ENCODE measurements around the gene EMP1.

GRCh38 chr12:13252024-13252423, 55.5 kb downstream of the EMP1 start:
- TF ChIP-seq, protein P1, sequence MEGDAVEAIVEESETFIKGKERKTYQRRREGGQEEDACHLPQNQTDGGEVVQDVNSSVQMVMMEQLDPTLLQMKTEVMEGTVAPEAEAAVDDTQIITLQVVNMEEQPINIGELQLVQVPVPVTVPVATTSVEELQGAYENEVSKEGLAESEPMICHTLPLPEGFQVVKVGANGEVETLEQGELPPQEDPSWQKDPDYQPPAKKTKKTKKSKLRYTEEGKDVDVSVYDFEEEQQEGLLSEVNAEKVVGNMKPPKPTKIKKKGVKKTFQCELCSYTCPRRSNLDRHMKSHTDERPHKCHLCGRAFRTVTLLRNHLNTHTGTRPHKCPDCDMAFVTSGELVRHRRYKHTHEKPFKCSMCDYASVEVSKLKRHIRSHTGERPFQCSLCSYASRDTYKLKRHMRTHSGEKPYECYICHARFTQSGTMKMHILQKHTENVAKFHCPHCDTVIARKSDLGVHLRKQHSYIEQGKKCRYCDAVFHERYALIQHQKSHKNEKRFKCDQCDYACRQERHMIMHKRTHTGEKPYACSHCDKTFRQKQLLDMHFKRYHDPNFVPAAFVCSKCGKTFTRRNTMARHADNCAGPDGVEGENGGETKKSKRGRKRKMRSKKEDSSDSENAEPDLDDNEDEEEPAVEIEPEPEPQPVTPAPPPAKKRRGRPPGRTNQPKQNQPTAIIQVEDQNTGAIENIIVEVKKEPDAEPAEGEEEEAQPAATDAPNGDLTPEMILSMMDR (IDR thresholded peaks at IDR 0.05) = no peak
- TF ChIP-seq POLR2AphosphoS5 (IDR thresholded peaks at IDR 0.05) = no peak
